Endothelial cell of umbilical vein (primary cell): ENCODE results near the gene SULT1A2. TPM values are rescaled to one million over a fixed set of nuclear protein-coding genes. Genes with fewer than 3 reads are reported as not detected.

ENCODE experiments used
- BruUV-seq: library from RNA; stranded (reverse); fragments of 400-500 nt; replicated peaks from 2 replicates; lab custom pipeline; 2021; lab: Mats Ljungman, UMichigan
- CTCF ChIA-PET: fragments of 300-600, 350-600 bp; sonication (Branson Sonifier 250); formaldehyde crosslinking; loops from one replicate; lab custom pipeline; 2021; ENCODE audit warnings: antibody characterized with exemption, inconsistent platforms; lab: Charles Lee
- POLR2A ChIA-PET: fragments of 300-600, 350-600 bp; sonication (Branson Sonifier 250); formaldehyde crosslinking; loops from one replicate; lab custom pipeline; 2021; ENCODE audit warnings: antibody characterized with exemption, inconsistent platforms; lab: Charles Lee
- DNase-seq: peaks from one replicate; pipeline ENCODE4 v3.0.0-alpha.2; 2011; ENCODE audit warnings: low read depth, low spot score
- FAIRE-seq: peaks from 2 replicates; lab custom pipeline; 2011; peaks lifted over from hg19 to GRCh38; lab: Jason Lieb, UNC
- H2AFZ ChIP-seq: 2 replicates; pipeline ENCODE4 v1.6.0; 2012; ENCODE audit warnings: low read depth, low read length, control low read depth, inconsistent platforms
- H3K27ac ChIP-seq: 2 replicates; pipeline ENCODE4 v1.5.1; 2011; ENCODE audit warnings: low read depth, mild to moderate bottlenecking, control low read depth, low read length, moderate library complexity; ENCODE audit not compliant: insufficient read depth
- H3K27me3 ChIP-seq, 2 experiments: 2 replicates each; pipeline versions ENCODE4 v1.6.0 to v1.6.1; 2011; ENCODE audit warnings: low read length in 2 of 2, mixed read lengths in 1 of 2; ENCODE audit not compliant: control insufficient read depth in 2 of 2, insufficient read depth in 2 of 2
- H3K36me3 ChIP-seq, 2 experiments: 2 replicates in 1 of 2; 3 replicates in 1 of 2; pipeline ENCODE4 v1.5.1; 2011; ENCODE audit warnings: low read length in 2 of 2, mild to moderate bottlenecking in 1 of 2, moderate library complexity in 1 of 2; ENCODE audit not compliant: control insufficient read depth in 2 of 2, insufficient read depth in 2 of 2; ENCODE audit errors: extremely low read depth in 1 of 2
- H3K4me1 ChIP-seq: 3 replicates; pipeline ENCODE4 v1.5.1; 2011; ENCODE audit warnings: mild to moderate bottlenecking, low read length; ENCODE audit not compliant: control insufficient read depth, insufficient read depth; ENCODE audit errors: extremely low read depth
- H3K4me2 ChIP-seq: 2 replicates; pipeline ENCODE4 v1.6.1; 2011; ENCODE audit warnings: low read length, control low read depth, mixed read lengths; ENCODE audit not compliant: insufficient read depth
- H3K4me3 ChIP-seq, 3 experiments: fragments of 200-600 bp in 1 of 3; sonication (generic), shearing (Covaris generic) in 1 of 3; replicated peaks in 1 of 3; 2 replicates each; pipeline ENCODE4 v1.5.1; 2011 to 2016; ENCODE audit warnings: control low read depth in 3 of 3, low read length in 3 of 3, mild to moderate bottlenecking in 2 of 3, inconsistent platforms in 1 of 3, low read depth in 1 of 3, moderate library complexity in 1 of 3; ENCODE audit not compliant: insufficient read depth in 1 of 3
- H3K79me2 ChIP-seq: 2 replicates; pipeline ENCODE4 v1.6.0; 2012; ENCODE audit warnings: low read length, inconsistent platforms; ENCODE audit not compliant: control insufficient read depth, insufficient read depth
- H3K9ac ChIP-seq: replicated peaks from 2 replicates; pipeline ENCODE3; 2011; ENCODE audit warnings: low read length, control low read depth; ENCODE audit not compliant: insufficient read depth; ENCODE audit errors: extremely low read depth
- H3K9me1 ChIP-seq: replicated peaks from 3 replicates; pipeline ENCODE4 v1.6.0; 2011; ENCODE audit warnings: mild to moderate bottlenecking, low read length; ENCODE audit not compliant: control insufficient read depth, insufficient read depth; ENCODE audit errors: extremely low read depth
- H3K9me3 ChIP-seq: replicated peaks from 2 replicates; pipeline ENCODE4 v1.5.1; 2012; ENCODE audit warnings: low read length, inconsistent platforms; ENCODE audit not compliant: control insufficient read depth, insufficient read depth
- H4K20me1 ChIP-seq: replicated peaks from 2 replicates; pipeline ENCODE3; 2011; ENCODE audit warnings: mild to moderate bottlenecking, low read length; ENCODE audit not compliant: control insufficient read depth, insufficient read depth; ENCODE audit errors: extremely low read depth
- CTCF ChIP-seq, 2 donors: IDR thresholded peaks; 1 replicate in 1 of 2; 2 replicates in 1 of 2; pipeline ENCODE4 v1.5.1; 2011; ENCODE audit warnings: low read length in 2 of 2, mild to moderate bottlenecking in 2 of 2, moderate library complexity in 2 of 2, control low read depth in 1 of 2, inconsistent platforms in 1 of 2, low read depth in 1 of 2; ENCODE audit not compliant: insufficient read depth in 1 of 2; ENCODE audit errors: extremely low read depth in 1 of 2
- EZH2 ChIP-seq: IDR thresholded peaks from 2 replicates; pipeline ENCODE4 v1.6.1; 2012; ENCODE audit warnings: borderline replicate concordance, low read depth, mild to moderate bottlenecking, moderate library complexity, low read length, inconsistent platforms; ENCODE audit not compliant: severe bottlenecking
- FOS ChIP-seq: IDR thresholded peaks from 2 replicates; pipeline ENCODE4 v1.6.1; 2011; ENCODE audit warnings: mild to moderate bottlenecking, low read length, moderate library complexity, borderline replicate concordance; ENCODE audit not compliant: insufficient read depth
- GATA2 ChIP-seq: IDR thresholded peaks from 2 replicates; pipeline ENCODE4 v1.7.0; 2011; ENCODE audit warnings: low read depth, mild to moderate bottlenecking, moderate library complexity, mixed read lengths, low read length; ENCODE audit not compliant: insufficient read length, insufficient read depth
- JUN ChIP-seq: IDR thresholded peaks from 2 replicates; pipeline ENCODE4 v1.6.1; 2011; ENCODE audit warnings: borderline replicate concordance, low read depth; ENCODE audit not compliant: insufficient read length, insufficient read depth
- MAX ChIP-seq: IDR thresholded peaks from 2 replicates; pipeline ENCODE4 v1.6.1; 2011; ENCODE audit not compliant: insufficient read depth, insufficient read length
- MYC ChIP-seq: IDR thresholded peaks from one replicate; pipeline ENCODE4 v1.6.1; 2011; ENCODE audit warnings: mild to moderate bottlenecking, low read depth, low read length
- POLR2A ChIP-seq: IDR thresholded peaks from 2 replicates; pipeline ENCODE4 v1.6.1; 2012; ENCODE audit warnings: low read depth, mild to moderate bottlenecking, control low read depth, low read length
- POLR2AphosphoS5 ChIP-seq: IDR thresholded peaks from 2 replicates; pipeline ENCODE4 v1.6.1; 2012; ENCODE audit warnings: low read depth, mild to moderate bottlenecking, control low read depth, low read length, moderate library complexity; ENCODE audit not compliant: insufficient read depth
- dilution Hi-C: fragments of 300-500 bp; cut with MboI; formaldehyde crosslinking; loops from one replicate; pipeline ENCODE4 v1.15.0; 2019; ENCODE audit warnings: low sequenced_read_pairs; ENCODE audit not compliant: extremely low pct_ligation_motif_present
- intact Hi-C: fragments of 100-400 bp; cut with micrococcal nuclease; formaldehyde crosslinking; loops from one replicate; pipeline ENCODE4 v1.10.0; 2022
- polyA plus RNA-seq, 4 experiments: library from polyadenylated mRNA; depleted of rRNA in 3 of 4; stranded (reverse) in 3 of 4; unstranded in 1 of 4; fragments of >200 nt; gene quantifications; 2 replicates each; pipeline versions ENCODE4 v1.2.1 to v1.2.3, GENCODE V29; 2011 to 2012; ENCODE audit warnings: missing spikeins in 1 of 4
- total RNA-seq: library from RNA; stranded (reverse); gene quantifications from 2 replicates; pipeline ENCODE4 v1.2.3, GENCODE V29; 2021

SULT1A2 gene
- total and polyA plus RNA-seq, 2 donors (not counting 3 experiments of a cell fraction or from before 2014, with no cell fraction given), result not detected

DNA sequence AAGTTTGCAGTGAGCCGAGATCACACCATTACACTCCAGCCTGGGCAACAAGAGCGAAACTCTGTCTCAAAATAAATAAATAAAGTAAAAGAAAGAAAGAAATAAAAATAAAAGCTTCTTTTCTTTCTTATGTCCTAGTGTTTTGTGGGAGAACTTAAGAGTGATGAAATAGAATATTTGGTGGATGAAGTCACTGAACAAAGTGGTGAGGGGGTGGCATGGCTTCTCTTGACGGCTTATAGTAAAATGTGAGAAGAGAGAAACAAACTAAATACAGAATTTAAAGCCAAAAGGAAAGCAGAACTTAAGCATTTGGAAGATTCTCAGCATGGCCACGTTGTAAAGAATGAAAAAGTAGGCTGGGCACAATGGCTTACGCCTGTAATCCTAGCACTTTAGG is 27.8 kb downstream of the SULT1A2 start:
- Histone ChIP-seq H3K9me3 (no peaks in the 10 kb centered on the region), H3K4me3 (no peak overlapping the region), H2AFZ (no peak overlapping the region), H3K4me1 (no peaks in the 10 kb centered on the region), H4K20me1 (no peaks in the 10 kb centered on the region), H3K79me2 (no peaks in the 10 kb centered on the region), H3K4me2 (no peak overlapping the region), H3K27me3 (no peaks in the 10 kb centered on the region), H3K9me1 (no peaks in the 10 kb centered on the region), H3K27ac (no peak overlapping the region), H3K9ac (no peak overlapping the region), H3K36me3 (no peaks in the 10 kb centered on the region)
- DNase-seq (no peak), FAIRE-seq (no peak)
- intact Hi-C loops, result no loop called here
- ChIA-PET POLR2A (no interaction called here), CTCF (interaction anchor here (0.6 kb wide), 1 partner anchor 59 kb away, joined by 3 read pairs; no protein-coding TSS in a partner anchor)
- dilution Hi-C loops, result no loop called here
- no TSS peak for BruUV-seq
- TF ChIP-seq JUN (no peak), MYC (no peak), MAX (no peak), FOS (no peak), GATA2 (no peak), CTCF (IDR thresholded peaks at IDR 0.05; ENCODE audit: extremely low read depth in 1 of 2, insufficient read depth in 1 of 2, low read depth in 1 of 2, low read length in 2 of 2) (no peak), POLR2AphosphoS5 (no peak), POLR2A (no peak), EZH2 (no peak)
